Testis (tissue), 3 donors: Measurements from ENCODE around the gene ZNF784. TPM values are rescaled to one million over a fixed set of nuclear protein-coding genes. Genes with fewer than 3 reads are reported as not detected.

ENCODE experiments used
- DNase-seq: peaks from one replicate; pipeline ENCODE4 v3.0.0-alpha.2; 2019
- H3K27ac ChIP-seq, 2 donors: fragments of 200-600 bp; sonication (generic); one replicate each; pipeline ENCODE4 v1.5.1; 2019
- H3K27me3 ChIP-seq: fragments of 200-600 bp; sonication (generic); one replicate; pipeline ENCODE4 v1.5.1; 2019
- H3K36me3 ChIP-seq: fragments of 200-600 bp; sonication (generic); one replicate; pipeline ENCODE4 v1.5.1; 2017; ENCODE audit warnings: low read depth; ENCODE audit errors: missing control alignments
- H3K4me1 ChIP-seq: fragments of 200-600 bp; sonication (generic); one replicate; pipeline ENCODE4 v1.5.1; 2019
- H3K4me3 ChIP-seq, 2 donors: fragments of 200-600 bp; sonication (generic); one replicate each; pipeline ENCODE4 v1.5.1; 2017 to 2019
- H3K9me3 ChIP-seq: fragments of 200-600 bp; sonication (generic); one replicate; pipeline ENCODE4 v1.5.1; 2017
- POLR2A ChIP-seq: fragments of 450-650 bp; IDR thresholded peaks from one replicate; pipeline ENCODE4 v1.6.1; 2017; ENCODE audit warnings: antibody characterized with exemption, mild to moderate bottlenecking, moderate library complexity
- WGBS, 2 donors: methylation state at CpG; one replicate each; pipeline ENCODE4 v1.1.5; 2018; 5-methylcytosine and 5-hydroxymethylcytosine counted together
- intact Hi-C: fragments of 100-400 bp; cut with DNase I; formaldehyde crosslinking; loops from one replicate; pipeline ENCODE4 v1.15.1; 2023; ENCODE audit warnings: low total_unique reads
- polyA plus RNA-seq: library from polyadenylated mRNA; stranded (reverse); fragments of 350-450 nt; fragmentation: Illumina TruSeq; extraction: RNeasy Lipid Tissue Mini Kit (QIAGEN cat#74804); gene quantifications from one replicate; pipeline ENCODE4 v1.2.3, GENCODE V29; 2014; ENCODE audit warnings: low read depth, low replicate concordance; ENCODE audit not compliant: insufficient read depth
- total RNA-seq, 2 donors: library from RNA; depleted of rRNA; stranded (reverse); fragments of >200 nt; gene quantifications; one replicate each; pipeline ENCODE4 v1.2.3, GENCODE V29; 2016
- TF ChIP-seq, protein P1 (sequence below), 3 experiments: fragments of 450-650 bp in 2 of 3; fragments of 200-600 bp in 1 of 3; sonication (generic) in 1 of 3; IDR thresholded peaks; one replicate each; pipeline ENCODE4 v1.5.1; 2016 to 2019; ENCODE audit warnings: antibody characterized with exemption in 3 of 3, mild to moderate bottlenecking in 2 of 3, moderate library complexity in 1 of 3

The ZNF784 gene
- total and polyA plus RNA-seq, 3 donors from 2014 or later: 6.6 to 13.0 (median 10.3) TPM

DNA sequence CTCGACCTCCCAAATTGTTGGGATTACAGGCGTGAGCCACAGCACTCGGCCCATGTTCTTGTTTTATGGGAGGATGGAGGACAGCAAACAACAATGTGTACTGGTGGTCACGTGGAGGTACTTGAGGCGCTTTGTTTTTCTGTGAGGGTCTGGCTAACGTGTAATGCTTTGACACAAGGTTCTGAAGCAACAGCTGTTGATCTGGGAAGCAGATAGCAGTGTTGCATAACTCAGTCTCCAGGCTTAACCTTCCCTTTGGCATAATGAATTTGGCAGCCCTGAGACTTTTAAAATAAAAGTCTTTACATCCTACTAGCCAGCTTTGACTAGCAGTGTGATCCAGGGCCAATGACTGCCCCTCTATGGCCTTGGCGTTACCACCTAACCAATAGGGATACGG is 9.5 kb upstream of the ZNF784 start:
- 79 to 80% methylated on average over 8 of the region's 8 CpGs for WGBS, 2 donors
- no peaks in the 10 kb centered on the region for H3K36me3 ChIP-seq
- H3K27me3 ChIP-seq: no peaks in the 10 kb centered on the region
- intact Hi-C loops: no loop called here
- no peak overlapping the region for H3K27ac ChIP-seq
- H3K9me3 ChIP-seq: no peaks in the 10 kb centered on the region
- peaks cover 19% of the 10 kb centered on the region for H3K4me1 ChIP-seq
- no peak overlapping the region for H3K4me3 ChIP-seq
- TF ChIP-seq, protein P1, sequence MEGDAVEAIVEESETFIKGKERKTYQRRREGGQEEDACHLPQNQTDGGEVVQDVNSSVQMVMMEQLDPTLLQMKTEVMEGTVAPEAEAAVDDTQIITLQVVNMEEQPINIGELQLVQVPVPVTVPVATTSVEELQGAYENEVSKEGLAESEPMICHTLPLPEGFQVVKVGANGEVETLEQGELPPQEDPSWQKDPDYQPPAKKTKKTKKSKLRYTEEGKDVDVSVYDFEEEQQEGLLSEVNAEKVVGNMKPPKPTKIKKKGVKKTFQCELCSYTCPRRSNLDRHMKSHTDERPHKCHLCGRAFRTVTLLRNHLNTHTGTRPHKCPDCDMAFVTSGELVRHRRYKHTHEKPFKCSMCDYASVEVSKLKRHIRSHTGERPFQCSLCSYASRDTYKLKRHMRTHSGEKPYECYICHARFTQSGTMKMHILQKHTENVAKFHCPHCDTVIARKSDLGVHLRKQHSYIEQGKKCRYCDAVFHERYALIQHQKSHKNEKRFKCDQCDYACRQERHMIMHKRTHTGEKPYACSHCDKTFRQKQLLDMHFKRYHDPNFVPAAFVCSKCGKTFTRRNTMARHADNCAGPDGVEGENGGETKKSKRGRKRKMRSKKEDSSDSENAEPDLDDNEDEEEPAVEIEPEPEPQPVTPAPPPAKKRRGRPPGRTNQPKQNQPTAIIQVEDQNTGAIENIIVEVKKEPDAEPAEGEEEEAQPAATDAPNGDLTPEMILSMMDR (IDR thresholded peaks at IDR 0.05): no peak
- no peak for TF ChIP-seq POLR2A
- DNase-seq: no peak

DNA sequence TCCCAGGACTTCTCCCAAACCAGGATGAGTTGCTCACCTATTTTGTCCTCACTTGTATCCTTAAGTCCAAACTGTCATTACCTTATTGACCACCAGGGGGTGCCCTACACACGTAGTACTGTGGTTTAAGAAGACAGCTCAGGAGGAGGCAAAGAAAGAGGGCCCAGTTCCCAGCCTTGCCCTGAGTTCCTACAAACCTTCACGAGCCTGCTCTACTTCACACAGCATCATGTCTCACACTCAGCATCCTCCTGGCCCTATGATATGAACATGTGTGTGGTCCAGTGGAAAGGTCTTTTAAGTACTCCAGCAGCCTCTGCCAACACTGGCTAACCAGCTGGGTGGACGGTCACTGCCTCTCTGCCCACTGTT is 8.1 kb upstream of the ZNF784 start:
- intact Hi-C loops: no loop called here
- H3K27me3 ChIP-seq: no peaks in the 10 kb centered on the region
- H3K27ac ChIP-seq: peak overlapping the region in 1 of 2 donors; percentile 41
- H3K9me3 ChIP-seq: no peaks in the 10 kb centered on the region
- H3K4me3 ChIP-seq: no peak overlapping the region
- WGBS, 2 donors: 20 to 33% methylated on average over 3 of the region's 3 CpGs
- no peak for TF ChIP-seq POLR2A
- TF ChIP-seq, protein P1 (IDR thresholded peaks at IDR 0.05): peak; percentile 85 to 97 (median 95)
- H3K4me1 ChIP-seq: peaks cover 19% of the 10 kb centered on the region
- DNase-seq: peak; percentile 99
- no peaks in the 10 kb centered on the region for H3K36me3 ChIP-seq

DNA sequence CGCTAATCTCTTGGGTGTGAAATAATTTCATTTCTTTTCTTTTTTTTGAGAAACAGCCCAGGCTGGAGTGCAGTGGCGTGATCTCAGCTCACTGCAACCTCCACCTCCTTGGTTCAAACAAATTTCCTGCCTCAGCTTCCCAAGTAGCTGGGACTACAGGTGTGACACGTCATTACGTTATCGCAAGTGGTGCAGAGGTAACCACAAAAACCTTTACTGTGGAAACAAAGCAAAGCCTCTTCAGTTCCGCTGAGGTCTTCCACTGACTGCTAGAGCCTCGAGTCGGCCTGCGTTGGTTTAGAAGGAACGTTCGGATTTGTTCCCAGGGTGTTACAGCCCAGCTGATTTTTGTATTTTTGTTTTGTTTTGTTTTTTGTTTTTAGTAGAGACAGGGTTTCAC is 2.0 kb upstream of the ZNF784 start:
- Histone ChIP-seq H3K9me3 (no peaks in the 10 kb centered on the region), H3K4me3 (no peak overlapping the region), H3K27me3 (no peaks in the 10 kb centered on the region), H3K4me1 (peaks cover 20% of the 10 kb centered on the region), H3K27ac (no peak overlapping the region), H3K36me3 (no peaks in the 10 kb centered on the region)
- TF ChIP-seq, protein P1 (IDR thresholded peaks at IDR 0.05): no peak
- TF ChIP-seq POLR2A: no peak
- intact Hi-C loops: no loop called here
- WGBS, 2 donors: 93 to 96% methylated on average over 11 of the region's 11 CpGs
- no peak for DNase-seq

DNA sequence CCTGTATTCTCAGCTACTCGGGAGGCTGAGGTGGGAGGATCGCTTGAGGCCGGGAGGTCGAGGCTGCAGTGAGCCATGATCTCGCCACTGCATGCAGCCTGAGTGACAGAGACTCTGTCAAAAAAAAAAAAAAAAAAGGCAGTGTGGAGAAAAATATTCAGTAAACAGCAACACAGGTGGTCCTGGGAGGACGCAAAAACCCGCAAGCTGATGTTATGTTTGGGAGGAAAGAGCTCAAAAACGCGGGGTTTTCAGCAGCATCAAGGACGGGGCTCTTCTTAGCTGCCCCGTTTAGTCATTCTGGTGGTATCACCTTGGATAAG is 599 bp upstream of the ZNF784 start:
- no peak for DNase-seq
- Histone ChIP-seq H3K27ac (peak overlapping the region; percentile 99), H3K36me3 (no peaks in the 10 kb centered on the region), H3K27me3 (no peaks in the 10 kb centered on the region), H3K9me3 (no peaks in the 10 kb centered on the region), H3K4me3 (peak overlapping the region; percentile 60 to 73), H3K4me1 (peaks cover 20% of the 10 kb centered on the region)
- WGBS, 2 donors: 29 to 31% methylated on average over 11 of the region's 11 CpGs
- no peak for TF ChIP-seq POLR2A
- TF ChIP-seq, protein P1 (IDR thresholded peaks at IDR 0.05): no peak
- intact Hi-C loops: no loop called here

DNA sequence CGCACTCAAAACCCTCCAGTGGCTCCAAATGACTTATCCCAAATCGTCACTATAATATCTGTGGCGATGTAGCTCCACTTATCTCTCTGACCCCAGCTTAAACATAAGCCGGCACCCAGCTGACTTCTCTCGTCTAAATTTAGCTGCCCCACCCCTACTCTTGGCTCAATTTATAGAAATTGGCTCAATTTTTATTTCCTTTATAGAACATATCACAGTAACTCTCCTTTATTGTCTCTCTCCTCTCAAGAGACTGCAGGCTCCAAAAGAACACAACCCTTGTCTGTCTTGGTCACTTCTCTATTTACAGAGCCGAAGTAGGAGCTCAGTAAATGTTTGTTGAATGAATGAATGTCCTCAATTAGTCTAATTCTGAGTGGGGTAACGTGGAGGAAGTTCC is 805 bp downstream of the ZNF784 start:
- DNase-seq: no peak
- no peaks in the 10 kb centered on the region for H3K36me3 ChIP-seq
- 48 to 63% methylated on average over 7 of the region's 7 CpGs for WGBS, 2 donors
- TF ChIP-seq, protein P1 (IDR thresholded peaks at IDR 0.05): no peak
- no peak for TF ChIP-seq POLR2A
- H3K4me1 ChIP-seq: peaks cover 20% of the 10 kb centered on the region
- H3K27me3 ChIP-seq: no peaks in the 10 kb centered on the region
- H3K27ac ChIP-seq: peak overlapping the region; percentile 99
- peak overlapping the region in 1 of 2 donors; percentile 73 for H3K4me3 ChIP-seq
- intact Hi-C loops: no loop called here
- no peaks in the 10 kb centered on the region for H3K9me3 ChIP-seq
